Activated T-helper 1 cell treated with anti-CD3 and anti-CD28 coated beads, Interleukin-12 subunit alpha, Interleukin-12 subunit beta, Interleukin-2, Interleukin-4 antibody, amounts not matched to agents 30 ng/mL and 10 ng/mL and 1 ng/mL, durations not matched to agents 14 hours and 24 hours and 36 hours (primary cell): ENCODE results near the gene RPL31. TPM values are rescaled to one million over a fixed set of nuclear protein-coding genes. Genes with fewer than 3 reads are reported as not detected.

Source experiments
- DNase-seq: peaks from one replicate; pipeline ENCODE4 v3.0.0; 2021; ENCODE audit warnings: low spot score
- H3K27ac Mint-ChIP-seq: one replicate; pipeline ENCODE4 v1.8.0; 2021; ENCODE audit warnings: mild to moderate bottlenecking, mixed read lengths
- H3K27me3 Mint-ChIP-seq: one replicate; pipeline ENCODE4 v1.8.0; 2022; ENCODE audit warnings: mild to moderate bottlenecking, moderate library complexity, mixed read lengths; ENCODE audit not compliant: insufficient read depth
- H3K36me3 Mint-ChIP-seq: one replicate; pipeline ENCODE4 v1.8.0; 2021; ENCODE audit warnings: low read depth, mixed read lengths
- H3K4me1 Mint-ChIP-seq: one replicate; pipeline ENCODE4 v1.8.0; 2021; ENCODE audit warnings: low read depth, mixed read lengths
- H3K4me3 Mint-ChIP-seq: one replicate; pipeline ENCODE4 v1.8.0; 2021; ENCODE audit warnings: mild to moderate bottlenecking, moderate library complexity, mixed read lengths
- H3K9me3 Mint-ChIP-seq: one replicate; pipeline ENCODE4 v1.8.0; 2021; ENCODE audit warnings: mixed read lengths
- intact Hi-C: fragments of 100-400 bp; cut with micrococcal nuclease; formaldehyde crosslinking; loops from one replicate; pipeline ENCODE4 v1.15.1; 2024
- total RNA-seq: library from RNA; stranded (reverse); gene quantifications from 2 replicates; pipeline ENCODE4 v1.2.3, GENCODE V29; 2022

RPL31 gene
- total RNA-seq, 1 donor from 2014 or later, result 1,092 TPM

GRCh38 chr2:101006065-101006715 lies 4.1 kb downstream of the RPL31 start:
- no peaks in the 10 kb centered on the region for H3K27me3 Mint-ChIP-seq
- no peak overlapping the region for H3K27ac Mint-ChIP-seq
- H3K4me1 Mint-ChIP-seq, result peaks cover 70% of the 10 kb centered on the region
- H3K9me3 Mint-ChIP-seq, result peaks cover 5% of the 10 kb centered on the region
- H3K4me3 Mint-ChIP-seq, result peak overlapping the region; percentile 100
- H3K36me3 Mint-ChIP-seq, result peaks cover 64% of the 10 kb centered on the region
- intact Hi-C loops, result loop anchor here (10.0 kb wide), 2 partner anchors 829 to 1821 kb away; partner anchors contain the start of genes MITD1 and MRPL30
- no peak for DNase-seq

- H3K4me1 Mint-ChIP-seq, result peaks cover 75% of the 10 kb centered on the region
- H3K27ac Mint-ChIP-seq, result peak overlapping the region; percentile 70
- no peaks in the 10 kb centered on the region for H3K9me3 Mint-ChIP-seq
- H3K4me3 Mint-ChIP-seq, result no peak overlapping the region
- intact Hi-C loops, result loop anchor here (10.0 kb wide), 2 partner anchors 827 to 1823 kb away; partner anchors contain the start of genes MITD1 and MRPL30
- H3K36me3 Mint-ChIP-seq, result peaks cover 67% of the 10 kb centered on the region
- no peaks in the 10 kb centered on the region for H3K27me3 Mint-ChIP-seq
- no peak for DNase-seq
Measured at GRCh38 chr2:101007415-101008345, 5.6 kb downstream of the RPL31 start.

- no peak for DNase-seq
- peaks cover 49% of the 10 kb centered on the region for H3K36me3 Mint-ChIP-seq
- H3K4me3 Mint-ChIP-seq, result no peak overlapping the region
- intact Hi-C loops, result loop anchor here (10.0 kb wide), 2 partner anchors 374 to 464 kb away; partner anchors contain the start of genes CREG2 and RFX8
- no peaks in the 10 kb centered on the region for H3K9me3 Mint-ChIP-seq
- peaks cover 47% of the 10 kb centered on the region for H3K4me1 Mint-ChIP-seq
- peak overlapping the region; percentile 41 for H3K27ac Mint-ChIP-seq
- no peaks in the 10 kb centered on the region for H3K27me3 Mint-ChIP-seq
Measured at GRCh38 chr2:101011152-101011551, 9.1 kb downstream of the RPL31 start.

GRCh38 chr2:101012054-101012705 lies 10.1 kb downstream of the RPL31 start:
- DNase-seq, result no peak
- no peaks in the 10 kb centered on the region for H3K27me3 Mint-ChIP-seq
- no peaks in the 10 kb centered on the region for H3K9me3 Mint-ChIP-seq
- intact Hi-C loops, result loop anchor here (1.0 to 10.0 kb wide), 6 partner anchors 10 to 463 kb away; partner anchors contain the start of genes CNOT11, CREG2, RFX8 and RPL31
- H3K4me3 Mint-ChIP-seq, result no peak overlapping the region
- H3K4me1 Mint-ChIP-seq, result peaks cover 42% of the 10 kb centered on the region
- H3K36me3 Mint-ChIP-seq, result peaks cover 45% of the 10 kb centered on the region
- peak overlapping the region; percentile 46 for H3K27ac Mint-ChIP-seq

GRCh38 chr2:101012706-101013181 lies 10.7 kb downstream of the RPL31 start:
- Mint-ChIP-seq H3K9me3 (no peaks in the 10 kb centered on the region), H3K4me3 (no peak overlapping the region), H3K27ac (peak overlapping the region; percentile 41), H3K4me1 (peaks cover 36% of the 10 kb centered on the region), H3K36me3 (peaks cover 40% of the 10 kb centered on the region), H3K27me3 (no peaks in the 10 kb centered on the region)
- intact Hi-C loops, result loop anchor here (1.0 to 10.0 kb wide), 6 partner anchors 10 to 462 kb away; partner anchors contain the start of genes CNOT11, CREG2, RFX8 and RPL31
- peak; percentile 19 for DNase-seq

GRCh38 chr2:101014264-101014857 lies 12.3 kb downstream of the RPL31 start:
- H3K27ac Mint-ChIP-seq, result no peak overlapping the region
- peaks cover 37% of the 10 kb centered on the region for H3K36me3 Mint-ChIP-seq
- H3K27me3 Mint-ChIP-seq, result no peaks in the 10 kb centered on the region
- H3K9me3 Mint-ChIP-seq, result no peaks in the 10 kb centered on the region
- DNase-seq, result no peak
- intact Hi-C loops, result loop anchor here (10.0 kb wide), 2 partner anchors 370 to 460 kb away; partner anchors contain the start of genes CREG2 and RFX8
- no peak overlapping the region for H3K4me3 Mint-ChIP-seq
- peaks cover 23% of the 10 kb centered on the region for H3K4me1 Mint-ChIP-seq

GRCh38 chr2:101017371-101017770 lies 15.3 kb downstream of the RPL31 start:
- peaks cover 6% of the 10 kb centered on the region for H3K4me1 Mint-ChIP-seq
- no peaks in the 10 kb centered on the region for H3K9me3 Mint-ChIP-seq
- intact Hi-C loops, result loop anchor here (10.0 kb wide), 2 partner anchors 367 to 457 kb away; partner anchors contain the start of genes CREG2 and RFX8
- H3K27ac Mint-ChIP-seq, result no peak overlapping the region
- no peak overlapping the region for H3K4me3 Mint-ChIP-seq
- DNase-seq, result no peak
- peaks cover 34% of the 10 kb centered on the region for H3K36me3 Mint-ChIP-seq
- no peaks in the 10 kb centered on the region for H3K27me3 Mint-ChIP-seq

GRCh38 chr2:101018934-101019333 lies 16.8 kb downstream of the RPL31 start:
- no peaks in the 10 kb centered on the region for H3K9me3 Mint-ChIP-seq
- H3K27ac Mint-ChIP-seq, result peak overlapping the region; percentile 55
- no peaks in the 10 kb centered on the region for H3K4me1 Mint-ChIP-seq
- peaks cover 28% of the 10 kb centered on the region for H3K36me3 Mint-ChIP-seq
- no peaks in the 10 kb centered on the region for H3K27me3 Mint-ChIP-seq
- no peak for DNase-seq
- no peak overlapping the region for H3K4me3 Mint-ChIP-seq
- intact Hi-C loops, result loop anchor here (10.0 kb wide), 2 partner anchors 366 to 456 kb away; partner anchors contain the start of genes CREG2 and RFX8

- Mint-ChIP-seq H3K27me3 (no peaks in the 10 kb centered on the region), H3K4me1 (no peaks in the 10 kb centered on the region), H3K27ac (no peak overlapping the region), H3K4me3 (no peak overlapping the region), H3K36me3 (peaks cover 17% of the 10 kb centered on the region), H3K9me3 (no peaks in the 10 kb centered on the region)
- DNase-seq, result no peak
- intact Hi-C loops, result no loop called here
Measured at GRCh38 chr2:101022221-101022620, 20.1 kb downstream of the RPL31 start.

GRCh38 chr2:101023327-101024107 lies 21.4 kb downstream of the RPL31 start:
- Mint-ChIP-seq H3K36me3 (peaks cover 17% of the 10 kb centered on the region), H3K27me3 (no peaks in the 10 kb centered on the region), H3K9me3 (no peaks in the 10 kb centered on the region), H3K27ac (no peak overlapping the region), H3K4me1 (no peaks in the 10 kb centered on the region), H3K4me3 (no peak overlapping the region)
- intact Hi-C loops, result no loop called here
- no peak for DNase-seq

GRCh38 chr2:101025561-101025960 lies 23.5 kb downstream of the RPL31 start:
- Mint-ChIP-seq H3K9me3 (no peaks in the 10 kb centered on the region), H3K4me1 (no peaks in the 10 kb centered on the region), H3K27ac (no peak overlapping the region), H3K36me3 (peaks cover 7% of the 10 kb centered on the region), H3K27me3 (no peaks in the 10 kb centered on the region), H3K4me3 (no peak overlapping the region)
- intact Hi-C loops, result no loop called here
- DNase-seq, result no peak
